GM20431 (cell line): ENCODE data around the gene DEFB125.
"Not testable (repeated sequence)": the region's sequence is repeated elsewhere in the genome, so short reads cannot be mapped to it uniquely, and the experiment has no call there.

Experiments used
- in situ Hi-C: fragments of 300-500 bp; cut with MseI, MboI; formaldehyde crosslinking; loops from one replicate; pipeline ENCODE4 v1.15.0; 2020; ENCODE audit warnings: low sequenced_read_pairs; ENCODE audit not compliant: unreplicated experiment

DEFB125 gene

GRCh38 chr20:87401-87800 is at the start of gene DEFB125:
DEFB125 (plus strand) TSS chr20:87672; CDS start chr20:87710, 38 bp downstream.
- in situ Hi-C loops = no loop called here

GRCh38 chr20:60035-60918 is 27.2 kb upstream of the DEFB125 start:
- in situ Hi-C loops = no loop called here

- in situ Hi-C loops = no loop called here
These were observed 26.2 kb upstream of the DEFB125 start for GRCh38 chr20:61230-61629.

- in situ Hi-C loops = no loop called here
These were observed 25.7 kb upstream of the DEFB125 start for GRCh38 chr20:61757-62156.

GRCh38 chr20:62487-62886 is 25.0 kb upstream of the DEFB125 start:
- in situ Hi-C loops = no loop called here

- in situ Hi-C loops = no loop called here
These were observed 23.4 kb upstream of the DEFB125 start for GRCh38 chr20:64026-64603.

- in situ Hi-C loops = no loop called here
These were observed 22.6 kb upstream of the DEFB125 start for GRCh38 chr20:64766-65322.

GRCh38 chr20:77231-77630 is 10.2 kb upstream of the DEFB125 start:
- in situ Hi-C loops = no loop called here

GRCh38 chr20:78338-78737 is 9.1 kb upstream of the DEFB125 start:
- in situ Hi-C loops = no loop called here

- in situ Hi-C loops = no loop called here
These were observed 7.9 kb upstream of the DEFB125 start for GRCh38 chr20:79565-79964.

GRCh38 chr20:90651-91050 is 3.2 kb downstream of the DEFB125 start:
- in situ Hi-C loops = no loop called here

GRCh38 chr20:93641-94040 is 6.2 kb downstream of the DEFB125 start:
- in situ Hi-C loops = no loop called here

- in situ Hi-C loops = no loop called here
These were observed 7.7 kb downstream of the DEFB125 start for GRCh38 chr20:95215-95614.

- in situ Hi-C loops = not testable (repeated sequence)
These were observed 10.2 kb downstream of the DEFB125 start for GRCh38 chr20:97691-98090.

GRCh38 chr20:101975-102374 is 14.5 kb downstream of the DEFB125 start:
- in situ Hi-C loops = no loop called here

GRCh38 chr20:103456-103855 is 16.0 kb downstream of the DEFB125 start:
- in situ Hi-C loops = no loop called here

- in situ Hi-C loops = no loop called here
These were observed 24.9 kb downstream of the DEFB125 start for GRCh38 chr20:112396-112795.

GRCh38 chr20:117518-117917 is 30.0 kb downstream of the DEFB125 start:
- in situ Hi-C loops = no loop called here

GRCh38 chr20:129786-130323 is 42.4 kb downstream of the DEFB125 start:
- in situ Hi-C loops = not testable (repeated sequence)

- in situ Hi-C loops = no loop called here
These were observed 50.4 kb downstream of the DEFB125 start for GRCh38 chr20:137668-138490.
